Smooth muscle cell (in vitro differentiated cells): ENCODE measurements around the gene ITPR1. TPM values are rescaled to one million over a fixed set of nuclear protein-coding genes. Genes with fewer than 3 reads are reported as not detected.

Experiments
- DNase-seq: peaks from one replicate; lab custom pipeline; 2025; ENCODE audit not compliant: unreplicated experiment; lab: John Stamatoyannopoulos, UW
- H2AFZ ChIP-seq: fragments of 200-600 bp; sonication (generic); 2 replicates; pipeline ENCODE4 v1.6.0; 2016; ENCODE audit warnings: antibody characterized with exemption, low read depth, mild to moderate bottlenecking
- H3F3A ChIP-seq: fragments of 200-600 bp; sonication (generic); 2 replicates; pipeline ENCODE4 v1.6.0; 2017; ENCODE audit warnings: antibody characterized with exemption, low read depth
- H3K27ac ChIP-seq: fragments of 200-600 bp; sonication (generic); 2 replicates; pipeline ENCODE4 v1.5.1; 2016; ENCODE audit warnings: low read depth, mild to moderate bottlenecking
- H3K27me3 ChIP-seq: fragments of 200-600 bp; sonication (generic); 2 replicates; pipeline ENCODE4 v1.6.1; 2016; ENCODE audit warnings: low read depth, mild to moderate bottlenecking
- H3K36me3 ChIP-seq: fragments of 200-600 bp; sonication (generic); 2 replicates; pipeline ENCODE4 v1.5.1; 2016; ENCODE audit warnings: low read depth
- H3K4me1 ChIP-seq: fragments of 200-600 bp; sonication (generic); 2 replicates; pipeline ENCODE4 v1.5.1; 2016; ENCODE audit warnings: low read depth
- H3K4me2 ChIP-seq: fragments of 200-600 bp; sonication (generic); 2 replicates; pipeline ENCODE4 v1.6.0; 2016; ENCODE audit warnings: mild to moderate bottlenecking
- H3K4me3 ChIP-seq: fragments of 200-600 bp; sonication (generic); 2 replicates; pipeline ENCODE4 v1.5.1; 2016; ENCODE audit warnings: mild to moderate bottlenecking
- H3K79me2 ChIP-seq: fragments of 200-600 bp; sonication (generic); 2 replicates; pipeline ENCODE4 v1.6.0; 2016; ENCODE audit warnings: low read depth, mild to moderate bottlenecking
- H3K9ac ChIP-seq: fragments of 200-600 bp; sonication (generic); 2 replicates; pipeline ENCODE4 v1.6.0; 2016; ENCODE audit warnings: low read depth
- H3K9me3 ChIP-seq: fragments of 200-600 bp; sonication (generic); replicated peaks from 2 replicates; pipeline ENCODE4 v1.5.1; 2016; ENCODE audit warnings: low read depth
- H4K20me1 ChIP-seq: fragments of 200-600 bp; sonication (generic); 2 replicates; pipeline ENCODE4 v1.6.0; 2016; ENCODE audit warnings: low read depth
- CTCF ChIP-seq: fragments of 200-600 bp; sonication (generic); IDR thresholded peaks from 2 replicates; pipeline ENCODE4 v1.5.1; 2017; ENCODE audit warnings: borderline replicate concordance, mild to moderate bottlenecking, antibody characterized with exemption; ENCODE audit not compliant: insufficient read depth, poor library complexity, severe bottlenecking
- WGBS: methylation state at CpG from one replicate; pipeline ENCODE4 v1.1.7; 2016; ENCODE audit warnings: low lambda C conversion rate; 5-methylcytosine and 5-hydroxymethylcytosine counted together
- polyA plus RNA-seq: library from polyadenylated mRNA; unstranded; fragments of >200 nt; fragmentation: Nextera tagmentation; extraction: Ambion mirVana; gene quantifications from 2 replicates; pipeline ENCODE4 v1.2.1, GENCODE V29; 2016
- total RNA-seq: library from RNA; depleted of rRNA; stranded (reverse); fragments of >200 nt; gene quantifications from 2 replicates; pipeline ENCODE4 v1.2.3, GENCODE V29; 2014

The ITPR1 gene
- total and polyA plus RNA-seq, 2 experiments from 2014 or later = 16.4 to 28.6 TPM

GRCh38 chr3:4724051-4724629 lies 231.0 kb downstream of the ITPR1 start:
- no peaks in the 10 kb centered on the region for H3K9me3 ChIP-seq
- no peak for DNase-seq
- H4K20me1 ChIP-seq = no peaks in the 10 kb centered on the region
- WGBS = 66% methylated on average over 10 of the region's 10 CpGs
- H3K27ac ChIP-seq = peak overlapping the region; percentile 91
- H3K4me1 ChIP-seq = peaks cover 14% of the 10 kb centered on the region
- no peaks in the 10 kb centered on the region for H3K36me3 ChIP-seq
- peak overlapping the region; percentile 14 for H3K4me2 ChIP-seq
- peaks cover 12% of the 10 kb centered on the region for H3F3A ChIP-seq
- H2AFZ ChIP-seq = peak overlapping the region; percentile 32
- H3K9ac ChIP-seq = peak overlapping the region; percentile 39
- H3K4me3 ChIP-seq = no peak overlapping the region
- H3K79me2 ChIP-seq = no peaks in the 10 kb centered on the region
- H3K27me3 ChIP-seq = no peaks in the 10 kb centered on the region
- no peak for TF ChIP-seq CTCF

GRCh38 chr3:4726549-4726948 lies 233.4 kb downstream of the ITPR1 start:
- H4K20me1 ChIP-seq = no peaks in the 10 kb centered on the region
- TF ChIP-seq CTCF = no peak
- H3K36me3 ChIP-seq = no peaks in the 10 kb centered on the region
- H3K4me1 ChIP-seq = peaks cover 4% of the 10 kb centered on the region
- peak overlapping the region; percentile 13 for H3K27ac ChIP-seq
- H3K9me3 ChIP-seq = no peaks in the 10 kb centered on the region
- H3K27me3 ChIP-seq = no peaks in the 10 kb centered on the region
- WGBS = 53% methylated on average over 5 of the region's 5 CpGs
- no peaks in the 10 kb centered on the region for H3K79me2 ChIP-seq
- H3K4me3 ChIP-seq = no peak overlapping the region
- DNase-seq = no peak
- H2AFZ ChIP-seq = no peak overlapping the region
- H3K9ac ChIP-seq = no peak overlapping the region
- H3F3A ChIP-seq = peaks cover 15% of the 10 kb centered on the region
- no peak overlapping the region for H3K4me2 ChIP-seq

GRCh38 chr3:4729061-4729973 lies 236.2 kb downstream of the ITPR1 start:
- Histone ChIP-seq H3K4me3 (no peak overlapping the region), H3K27ac (no peak overlapping the region)
- 77% methylated on average over 6 of the region's 6 CpGs for WGBS

More at GRCh38 chr3:4729061-4729973, 236.2 kb downstream of the ITPR1 start:
- DNase-seq = no peak
- no peak overlapping the region for H3K9ac ChIP-seq
- no peaks in the 10 kb centered on the region for H3K9me3 ChIP-seq
- TF ChIP-seq CTCF = no peak
- H3K4me1 ChIP-seq = peaks cover 2% of the 10 kb centered on the region
- H3K27me3 ChIP-seq = no peaks in the 10 kb centered on the region
- no peaks in the 10 kb centered on the region for H4K20me1 ChIP-seq
- no peak overlapping the region for H3K4me2 ChIP-seq
- no peaks in the 10 kb centered on the region for H3K36me3 ChIP-seq
- H3F3A ChIP-seq = peaks cover 4% of the 10 kb centered on the region
- no peaks in the 10 kb centered on the region for H3K79me2 ChIP-seq
- no peak overlapping the region for H2AFZ ChIP-seq
